ENCODE results near the gene KLRF1.
"Not testable (repeated sequence)": the region's sequence is repeated elsewhere in the genome, so short reads cannot be mapped to it uniquely, and the experiment has no call there.

The KLRF1 gene

DNA sequence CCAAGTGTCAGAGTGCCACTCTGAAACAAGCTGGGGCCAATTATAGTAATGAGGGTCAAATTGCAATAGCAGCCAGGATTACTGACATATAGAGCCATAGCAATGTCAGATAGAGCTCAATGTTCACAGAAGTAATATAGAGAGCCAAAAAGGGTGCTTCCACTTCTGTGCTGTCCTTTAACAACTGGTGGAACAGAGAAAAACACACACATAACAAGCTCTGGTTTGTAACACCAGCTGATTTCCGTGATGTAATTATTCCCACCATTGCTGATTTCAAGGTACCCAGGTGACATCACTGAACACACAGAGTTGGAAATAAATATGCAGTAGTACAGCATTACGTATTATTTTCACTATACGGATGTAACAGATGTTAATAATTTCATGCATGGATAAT is 44.9 kb downstream of the KLRF1 start:
- no peak for DNase-seq

GRCh38 chr12:9872742-9873141 is 45.5 kb downstream of the KLRF1 start:
- no peak for DNase-seq

GRCh38 chr12:9876120-9876519 is 48.8 kb downstream of the KLRF1 start:
- not testable (repeated sequence) for DNase-seq

GRCh38 chr12:9880532-9881078 is 53.3 kb downstream of the KLRF1 start:
- DNase-seq, result no peak

DNA sequence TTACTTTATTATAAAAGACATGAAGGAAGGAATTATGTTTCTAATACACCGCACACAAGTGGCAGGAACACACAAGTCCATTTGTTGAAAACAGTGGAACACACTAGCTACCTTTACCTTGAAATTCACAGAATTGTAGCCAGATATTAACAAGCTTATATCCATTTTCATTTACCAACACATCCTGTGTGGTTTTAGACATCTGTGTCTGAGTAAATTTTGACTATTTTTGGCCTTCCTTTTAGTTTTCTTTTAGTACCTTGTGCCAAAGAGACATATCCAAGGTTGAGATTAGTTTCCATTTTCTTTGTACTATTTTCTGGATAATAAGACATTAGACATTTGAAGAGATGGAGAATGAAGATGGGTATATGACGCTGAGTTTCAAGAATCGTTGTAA is 54.0 kb downstream of the KLRF1 start, which contains the start of gene KLRF2:
Gene KLRF2 (plus strand): TSS at position 244 of the 400 bp plus-strand sequence. CDS start 107 bp downstream, at position 351.
- no peak for DNase-seq

GRCh38 chr12:9881988-9882387 is 54.7 kb downstream of the KLRF1 start:
- no peak for DNase-seq

DNA sequence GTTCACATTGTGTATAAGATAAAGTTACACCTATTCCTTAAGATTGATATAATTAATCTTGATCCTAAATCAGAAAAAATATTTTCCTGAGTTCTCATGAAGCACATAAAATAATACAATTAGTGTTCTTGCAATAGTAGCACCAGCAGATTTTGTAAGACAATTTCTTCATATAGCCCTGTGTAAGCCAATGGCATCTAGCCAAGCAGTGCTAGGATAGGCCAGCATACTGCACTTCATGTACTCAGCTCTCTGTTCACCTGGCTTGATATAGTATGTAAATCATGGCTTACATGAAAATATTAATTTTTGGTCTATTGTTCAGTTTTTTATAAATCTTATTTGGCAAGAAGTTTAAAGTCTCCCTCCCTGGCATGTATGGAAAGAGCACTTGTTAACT is 55.9 kb downstream of the KLRF1 start:
- no peak for DNase-seq

DNA sequence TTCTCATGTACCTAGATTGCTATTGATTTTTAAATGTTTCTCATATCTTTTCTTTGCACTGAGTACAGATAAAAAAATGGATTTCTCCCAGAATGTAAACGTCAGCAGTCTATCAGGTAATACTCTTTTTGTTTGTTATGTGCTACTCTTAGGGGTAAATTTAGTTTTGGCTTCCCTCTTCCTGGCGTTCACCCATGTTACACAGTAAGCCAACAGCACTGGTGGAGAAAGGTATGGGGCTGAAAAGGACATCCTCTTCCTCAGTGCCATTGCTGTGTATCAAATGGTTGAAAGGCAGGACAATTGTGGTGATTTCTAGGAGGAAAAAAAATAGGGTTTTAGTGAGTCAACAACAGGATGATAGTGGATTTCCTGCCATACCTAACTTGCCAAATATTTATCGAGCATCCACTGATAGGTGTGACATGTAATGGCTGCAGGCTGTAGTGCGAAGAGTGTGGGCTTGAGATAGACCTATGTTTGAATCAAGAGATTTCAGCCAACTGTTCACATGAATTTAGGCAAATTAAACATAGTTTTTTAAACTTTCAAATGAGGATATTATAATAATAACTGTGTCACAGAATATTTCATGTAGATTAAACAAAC is 61.5 kb downstream of the KLRF1 start:
- DNase-seq, result no peak
